Lung (tissue), 12 donors: ENCODE measurements around the gene FAF2. TPM values are rescaled to one million over a fixed set of nuclear protein-coding genes. Genes with fewer than 3 reads are reported as not detected.

ENCODE experiments used
- ATAC-seq: fragments of 200-7000 bp; cut with Tn5 transposase; one replicate; pipeline ENCODE4 v1.9.1; 2020; ENCODE audit warnings: moderate number of reproducible peaks; ENCODE audit not compliant: insufficient read depth, low FRiP score
- DNase-seq, 3 donors: peaks; one replicate each; pipeline ENCODE4 v3.0.0-alpha.2; 2013 to 2017
- H3K27ac ChIP-seq, 2 donors: one replicate each; pipeline ENCODE4 v1.5.1; 2013; ENCODE audit warnings: mild to moderate bottlenecking in 2 of 2, moderate library complexity in 2 of 2, control low read depth in 1 of 2, inconsistent platforms in 1 of 2, low read depth in 1 of 2, low read length in 1 of 2
- H3K27me3 ChIP-seq, 3 donors: one replicate each; pipeline ENCODE4 v1.5.1; 2013; ENCODE audit warnings: low read length in 2 of 3; ENCODE audit not compliant: control insufficient read depth in 3 of 3, insufficient read depth in 3 of 3
- H3K36me3 ChIP-seq, 4 donors: one replicate each; pipeline ENCODE4 v1.5.1; 2013; ENCODE audit warnings: low read length in 4 of 4, mild to moderate bottlenecking in 1 of 4, moderate library complexity in 1 of 4; ENCODE audit not compliant: control insufficient read depth in 4 of 4, insufficient read depth in 4 of 4
- H3K4me1 ChIP-seq, 5 donors: one replicate each; pipeline ENCODE4 v1.5.1; 2013; ENCODE audit warnings: low read length in 5 of 5, mild to moderate bottlenecking in 2 of 5, moderate library complexity in 1 of 5; ENCODE audit not compliant: control insufficient read depth in 5 of 5, insufficient read depth in 5 of 5
- H3K4me3 ChIP-seq: one replicate; pipeline ENCODE4 v1.5.1; 2013; ENCODE audit warnings: mild to moderate bottlenecking, control low read depth, moderate library complexity
- H3K9ac ChIP-seq, 2 donors: one replicate each; pipeline ENCODE4 v1.5.1; 2013; ENCODE audit warnings: low read length in 2 of 2, control low read depth in 1 of 2; ENCODE audit not compliant: insufficient read depth in 1 of 2
- H3K9me3 ChIP-seq, 4 donors: one replicate each; pipeline ENCODE4 v1.5.1; 2013; ENCODE audit warnings: low read length in 3 of 4, mild to moderate bottlenecking in 1 of 4, moderate library complexity in 1 of 4; ENCODE audit not compliant: control insufficient read depth in 4 of 4, insufficient read depth in 3 of 4
- CTCF ChIP-seq: IDR thresholded peaks from 2 replicates; pipeline ENCODE4 v1.5.1; 2012; ENCODE audit warnings: mild to moderate bottlenecking; ENCODE audit errors: control extremely low read depth, extremely low read depth
- WGBS, 2 donors: extraction: QIAGEN DNeasy Blood & Tissue Kit; methylation state at CpG; one replicate each; pipeline ENCODE4 v1.1.7; 2013; 5-methylcytosine and 5-hydroxymethylcytosine counted together
- polyA plus RNA-seq, 2 donors: library from polyadenylated mRNA; stranded (reverse); fragments of 200-250 nt; gene quantifications; one replicate each; pipeline ENCODE4 v1.2.1, GENCODE V29; 2013
- total RNA-seq, 2 donors: library from RNA; depleted of rRNA in 1 of 2; stranded (reverse); fragments of >200 nt in 1 of 2; gene quantifications; one replicate each; pipeline ENCODE4 v1.2.1, GENCODE V29; 2014 to 2021
- donor health status: control.
- donor health status: control.
- donor health status: Bipolar disorder and iron deficiency.
- donor health status: healthy.
- donor health status: DM: yes; HTN: yes; CAD: no.

FAF2 gene
- total and polyA plus RNA-seq, 4 donors, result 12.5 to 40.1 (median 26.6) TPM

GRCh38 chr5:176514244-176514950 is 66.2 kb downstream of the FAF2 start:
- no peak for TF ChIP-seq CTCF

GRCh38 chr5:176515396-176515795 is 67.2 kb downstream of the FAF2 start:
- H3K9me3 ChIP-seq, result no peaks in the 10 kb centered on the region
- H3K27ac ChIP-seq, result no peak overlapping the region
- TF ChIP-seq CTCF, result no peak
- H3K36me3 ChIP-seq, result no peaks in the 10 kb centered on the region
- ATAC-seq (no peak), DNase-seq (no peak)
- H3K9ac ChIP-seq, result no peak overlapping the region
- H3K4me3 ChIP-seq, result no peak overlapping the region
- H3K27me3 ChIP-seq, result no peaks in the 10 kb centered on the region
- 83 to 88% methylated on average over 4 of the region's 4 CpGs for WGBS, 2 donors
- no peaks in the 10 kb centered on the region for H3K4me1 ChIP-seq

More at GRCh38 chr5:176514244-176514950, 66.2 kb downstream of the FAF2 start:
- Histone ChIP-seq H3K4me1 (no peaks in the 10 kb centered on the region), H3K27me3 (no peaks in the 10 kb centered on the region), H3K27ac (no peak overlapping the region), H3K4me3 (no peak overlapping the region), H3K9ac (no peak overlapping the region), H3K36me3 (peaks cover 0 to 6% (median 1%) of the 10 kb centered on the region in 4 donors), H3K9me3 (no peaks in the 10 kb centered on the region)
- no peak for DNase-seq
- WGBS, 2 donors, result 77 to 85% methylated on average over 11 of the region's 11 CpGs
- no peak for ATAC-seq

GRCh38 chr5:176517053-176517661 is 69.0 kb downstream of the FAF2 start:
- Histone ChIP-seq H3K27me3 (no peaks in the 10 kb centered on the region), H3K4me1 (no peaks in the 10 kb centered on the region), H3K9me3 (no peaks in the 10 kb centered on the region), H3K36me3 (no peaks in the 10 kb centered on the region), H3K4me3 (no peak overlapping the region), H3K9ac (no peak overlapping the region), H3K27ac (no peak overlapping the region)
- DNase-seq (no peak), ATAC-seq (no peak)
- TF ChIP-seq CTCF, result no peak
- 56 to 70% methylated on average over 7 of the region's 7 CpGs for WGBS, 2 donors
